ENCODE measurements around the gene SCFD1. TPM values are rescaled to one million over a fixed set of nuclear protein-coding genes. Genes with fewer than 3 reads are reported as not detected.

SCFD1 gene
- total and polyA plus RNA-seq, 10 of the 15 experiments (the other 5 are each of a cell fraction or from before 2014, with no cell fraction given), result 61.5 to 98.4 (median 82.5) TPM

GRCh38 chr14:30725763-30726162 is 103.6 kb downstream of the SCFD1 start (continued):
- no peak for TF ChIP-seq CEBPZ (IDR thresholded peaks at IDR 0.05; ENCODE audit: low read depth, low read length)
- no peak for TF ChIP-seq ATF3 (IDR thresholded peaks at IDR 0.05; ENCODE audit: borderline replicate concordance, extremely low read depth, low read depth, low read length)
- no peak for TF ChIP-seq BCL3 (IDR thresholded peaks at IDR 0.05; ENCODE audit: borderline replicate concordance, insufficient read depth, low read depth, low read length, poor library complexity, severe bottlenecking)
- no peak for TF ChIP-seq RUNX3 (IDR thresholded peaks at IDR 0.05; ENCODE audit: low read length)
- no peak for TF ChIP-seq IRF5 (IDR thresholded peaks at IDR 0.05; ENCODE audit: borderline replicate concordance)
- TF ChIP-seq ZSCAN29 (IDR thresholded peaks at IDR 0.05), result no peak
- TF ChIP-seq MXI1 (IDR thresholded peaks at IDR 0.05; ENCODE audit: low read depth, low read length), result no peak
- TF ChIP-seq KDM1A (IDR thresholded peaks at IDR 0.05; ENCODE audit: borderline replicate concordance), result no peak
- TF ChIP-seq BMI1 (IDR thresholded peaks at IDR 0.05; ENCODE audit: borderline replicate concordance), result no peak
- no peak for TF ChIP-seq EZH2 (IDR thresholded peaks at IDR 0.05; ENCODE audit: borderline replicate concordance, control insufficient read depth, low read depth, low read length)
- TF ChIP-seq RAD51 (IDR thresholded peaks at IDR 0.05), result no peak
- no peak for TF ChIP-seq RBBP5 (conservative IDR thresholded peaks at IDR 0.05)
- TF ChIP-seq ASH2L (IDR thresholded peaks at IDR 0.05; ENCODE audit: borderline replicate concordance, low read depth), result no peak
- no peak for TF ChIP-seq SMC3 (IDR thresholded peaks at IDR 0.05; ENCODE audit: borderline replicate concordance, low read length)
